Skin epidermis (tissue), 12 donors: ENCODE measurements around the gene RNF217.
"Not testable (repeated sequence)": the region's sequence is repeated elsewhere in the genome, so short reads cannot be mapped to it uniquely, and the experiment has no call there.

Source experiments
- H3K27ac ChIP-seq, 21 experiments: fragments of 200-600 bp; sonication (generic) in 11 of 21; one replicate each; pipeline ENCODE4 v1.5.0; 2020; ENCODE audit warnings: mild to moderate bottlenecking in 3 of 21, inconsistent platforms in 2 of 21, moderate library complexity in 2 of 21
- H3K4me3 ChIP-seq, 7 experiments: fragments of 200-600 bp; sonication (generic) in 2 of 7; one replicate each; pipeline ENCODE4 v1.5.0; 2020; ENCODE audit warnings: inconsistent platforms in 2 of 7, mild to moderate bottlenecking in 2 of 7, moderate library complexity in 1 of 7

The RNF217 gene

GRCh38 chr6:125110056-125110455 lies 147.8 kb downstream of the RNF217 start:
- Histone ChIP-seq H3K4me3 (no peak overlapping the region), H3K27ac (no peak overlapping the region)

GRCh38 chr6:125111219-125111983 lies 149.2 kb downstream of the RNF217 start:
- Histone ChIP-seq H3K27ac (no peak overlapping the region), H3K4me3 (no peak overlapping the region)

GRCh38 chr6:125112934-125113333 lies 150.7 kb downstream of the RNF217 start:
- no peak overlapping the region for H3K4me3 ChIP-seq
- H3K27ac ChIP-seq, result no peak overlapping the region

- Histone ChIP-seq H3K4me3 (no peak overlapping the region), H3K27ac (no peak overlapping the region)
Measured at GRCh38 chr6:125114248-125114858, 152.1 kb downstream of the RNF217 start.

GRCh38 chr6:125116170-125116569 lies 153.9 kb downstream of the RNF217 start:
- Histone ChIP-seq H3K4me3 (no peak overlapping the region), H3K27ac (no peak overlapping the region)

- no peak overlapping the region for H3K4me3 ChIP-seq
- H3K27ac ChIP-seq, result no peak overlapping the region
Measured at GRCh38 chr6:125116710-125117109, 154.5 kb downstream of the RNF217 start.

GRCh38 chr6:125117818-125118217 lies 155.6 kb downstream of the RNF217 start:
- Histone ChIP-seq H3K27ac (no peak overlapping the region), H3K4me3 (no peak overlapping the region)

- H3K27ac ChIP-seq, result no peak overlapping the region
- H3K4me3 ChIP-seq, result no peak overlapping the region
Measured at GRCh38 chr6:125120054-125120590, 157.9 kb downstream of the RNF217 start.

GRCh38 chr6:125121894-125122293 lies 159.7 kb downstream of the RNF217 start:
- Histone ChIP-seq H3K4me3 (no peak overlapping the region), H3K27ac (no peak overlapping the region)

GRCh38 chr6:125123051-125123450 lies 160.8 kb downstream of the RNF217 start:
- H3K4me3 ChIP-seq, result no peak overlapping the region
- peak overlapping the region in 8 of 21 experiments; percentile 23 to 84 (median 72) for H3K27ac ChIP-seq

- Histone ChIP-seq H3K4me3 (no peak overlapping the region), H3K27ac (peak overlapping the region in 16 of 21 experiments; percentile 6 to 84 (median 64))
Measured at GRCh38 chr6:125123468-125124048, 161.3 kb downstream of the RNF217 start.

GRCh38 chr6:125124049-125124669 lies 161.9 kb downstream of the RNF217 start:
- H3K27ac ChIP-seq, result peak overlapping the region in 15 of 21 experiments; percentile 6 to 84 (median 65)

GRCh38 chr6:125125856-125126255 lies 163.6 kb downstream of the RNF217 start:
- not testable (repeated sequence) for H3K4me3 ChIP-seq, H3K27ac ChIP-seq

More at GRCh38 chr6:125124049-125124669, 161.9 kb downstream of the RNF217 start:
- H3K4me3 ChIP-seq, result no peak overlapping the region

GRCh38 chr6:125129354-125129753 lies 167.1 kb downstream of the RNF217 start:
- Histone ChIP-seq H3K27ac (no peak overlapping the region), H3K4me3 (no peak overlapping the region)

GRCh38 chr6:125132058-125132457 lies 169.8 kb downstream of the RNF217 start:
- no peak overlapping the region for H3K4me3 ChIP-seq
- H3K27ac ChIP-seq, result no peak overlapping the region

GRCh38 chr6:125136378-125136777 lies 174.1 kb downstream of the RNF217 start:
- Histone ChIP-seq H3K27ac (no peak overlapping the region), H3K4me3 (no peak overlapping the region)

GRCh38 chr6:125138083-125138482 lies 175.8 kb downstream of the RNF217 start:
- no peak overlapping the region for H3K27ac ChIP-seq
- no peak overlapping the region for H3K4me3 ChIP-seq

- no peak overlapping the region for H3K27ac ChIP-seq
Measured at GRCh38 chr6:125140808-125141207, 178.6 kb downstream of the RNF217 start.

More at GRCh38 chr6:125140808-125141207, 178.6 kb downstream of the RNF217 start:
- no peak overlapping the region for H3K4me3 ChIP-seq
